Heart left ventricle (tissue), 13 donors: ENCODE data around the gene PSMA6.

Source experiments
- CTCF ChIP-seq, 12 donors: fragments of 200-600 bp; sonication (generic) in 4 of 12; IDR thresholded peaks; one replicate each; pipeline versions ENCODE4 v1.5.0 to v1.8.0; 2018 to 2022; ENCODE audit warnings: antibody characterized with exemption in 12 of 12, mild to moderate bottlenecking in 5 of 12
- POLR2A ChIP-seq, 2 donors: fragments of 450-650 bp; IDR thresholded peaks; one replicate each; pipeline ENCODE4 v1.6.1; 2017; ENCODE audit warnings: antibody characterized with exemption in 2 of 2, mild to moderate bottlenecking in 2 of 2, moderate library complexity in 2 of 2
- donor health status: ischemic (EF 13 %, LVEDD 7.1; RV severe dilation, severe dysfunction).
- donor health status: DM: no; HTN: yes; CAD: no.
- donor health status: DM: no; HTN: no; CAD: no.
- donor health status: ischemic (EF 25% LVEDD 6.9; RV normal size, moderate dysfunction).
- donor health status: ischemic (EF 25% LVEDD 5.7; RV mildly dilated, moderate dysfunction).
- donor health status: ischemic (EF 35%, LVEDD 5.7; RV mildly dilated, moderate dysfunction).
- donor health status: nonischemic (EF 11% LVEDD 7.7; RV severe dilation, severe dysfunction).
- donor health status: DM: yes; HTN: yes; CAD: no.
- donor health status: PGD.
- donor health status: ischemic (EF 29% LVEDD 5.4; RV normal size, mild dysfunction).
- donor health status: nonischemic (EF 23%, LVEDD 6.1; RV moderate dilation, normal function).

GRCh38 chr14:35366521-35366976 is 74.4 kb downstream of the PSMA6 start:
- TF ChIP-seq CTCF (IDR thresholded peaks at IDR 0.05) = no peak
- TF ChIP-seq POLR2A (IDR thresholded peaks at IDR 0.05) = no peak
